HEK293T (cell line): ENCODE data around the gene SELENOH.

Source experiments
- CTCF ChIA-PET: fragments of 350-600 bp; formaldehyde crosslinking; extraction: SDS; loops from one replicate; lab custom pipeline; 2021; ENCODE audit warnings: antibody characterized with exemption, inconsistent platforms; lab: Yijun Ruan, JAX
- POLR2A ChIA-PET: fragments of 350-600 bp; formaldehyde crosslinking; extraction: SDS; loops from one replicate; lab custom pipeline; 2020; ENCODE audit warnings: antibody characterized with exemption, inconsistent platforms; lab: Yijun Ruan, JAX
- DNase-seq: peaks from one replicate; pipeline ENCODE4 v3.0.0; 2012; ENCODE audit warnings: mixed read lengths; ENCODE audit errors: extremely low spot score
- ARNT ChIP-seq: fragments of 450-650 bp; IDR thresholded peaks from 2 replicates; pipeline ENCODE4 v1.6.1; 2017; ENCODE audit warnings: mild to moderate bottlenecking
- BHLHE40 ChIP-seq: fragments of 450-650 bp; IDR thresholded peaks from 2 replicates; pipeline ENCODE4 v1.6.1; 2016; ENCODE audit warnings: mild to moderate bottlenecking, moderate library complexity, borderline replicate concordance
- CTBP1 ChIP-seq: fragments of 450-650 bp; IDR thresholded peaks from 2 replicates; pipeline ENCODE4 v1.6.1; 2016; ENCODE audit warnings: borderline replicate concordance
- ELF4 ChIP-seq: fragments of 450-650 bp; IDR thresholded peaks from 2 replicates; pipeline ENCODE4 v1.6.1; 2017; ENCODE audit warnings: antibody characterized with exemption
- FOXA1 ChIP-seq: fragments of 450-650 bp; IDR thresholded peaks from 2 replicates; pipeline ENCODE4 v1.6.1; 2016; ENCODE audit warnings: mild to moderate bottlenecking
- FOXK2 ChIP-seq: fragments of 450-650 bp; IDR thresholded peaks from 2 replicates; pipeline ENCODE4 v1.6.1; 2016; ENCODE audit warnings: mild to moderate bottlenecking
- FOXM1 ChIP-seq: fragments of 450-650 bp; IDR thresholded peaks from 2 replicates; pipeline ENCODE4 v1.6.1; 2017; ENCODE audit warnings: mild to moderate bottlenecking, borderline replicate concordance
- HDGF ChIP-seq: fragments of 450-650 bp; IDR thresholded peaks from 2 replicates; pipeline ENCODE4 v1.6.1; 2017; ENCODE audit warnings: antibody characterized with exemption, borderline replicate concordance
- L3MBTL2 ChIP-seq: fragments of 450-650 bp; conservative IDR thresholded peaks from 2 replicates; pipeline ENCODE4 v1.6.1; 2016; ENCODE audit warnings: mild to moderate bottlenecking
- LEF1 ChIP-seq: fragments of 450-650 bp; IDR thresholded peaks from 2 replicates; pipeline ENCODE4 v1.6.1; 2017; ENCODE audit warnings: mild to moderate bottlenecking, borderline replicate concordance
- NFRKB ChIP-seq: fragments of 450-650 bp; IDR thresholded peaks from 2 replicates; pipeline ENCODE4 v1.6.1; 2016; ENCODE audit warnings: mild to moderate bottlenecking, moderate library complexity
- SP1 ChIP-seq: fragments of 450-650 bp; IDR thresholded peaks from 2 replicates; pipeline ENCODE4 v1.6.1; 2017
- SUZ12 ChIP-seq: fragments of 450-650 bp; IDR thresholded peaks from 2 replicates; pipeline ENCODE4 v1.6.1; 2016; ENCODE audit warnings: mild to moderate bottlenecking
- TARDBP ChIP-seq: fragments of 450-650 bp; IDR thresholded peaks from 2 replicates; pipeline ENCODE4 v1.6.1; 2016
- ZNF384 ChIP-seq: fragments of 450-650 bp; IDR thresholded peaks from 2 replicates; pipeline ENCODE4 v1.6.1; 2016
- TF ChIP-seq, protein P1 (sequence below): fragments of 450-650 bp; IDR thresholded peaks from 2 replicates; pipeline ENCODE4 v1.6.1; 2016

The SELENOH gene

DNA sequence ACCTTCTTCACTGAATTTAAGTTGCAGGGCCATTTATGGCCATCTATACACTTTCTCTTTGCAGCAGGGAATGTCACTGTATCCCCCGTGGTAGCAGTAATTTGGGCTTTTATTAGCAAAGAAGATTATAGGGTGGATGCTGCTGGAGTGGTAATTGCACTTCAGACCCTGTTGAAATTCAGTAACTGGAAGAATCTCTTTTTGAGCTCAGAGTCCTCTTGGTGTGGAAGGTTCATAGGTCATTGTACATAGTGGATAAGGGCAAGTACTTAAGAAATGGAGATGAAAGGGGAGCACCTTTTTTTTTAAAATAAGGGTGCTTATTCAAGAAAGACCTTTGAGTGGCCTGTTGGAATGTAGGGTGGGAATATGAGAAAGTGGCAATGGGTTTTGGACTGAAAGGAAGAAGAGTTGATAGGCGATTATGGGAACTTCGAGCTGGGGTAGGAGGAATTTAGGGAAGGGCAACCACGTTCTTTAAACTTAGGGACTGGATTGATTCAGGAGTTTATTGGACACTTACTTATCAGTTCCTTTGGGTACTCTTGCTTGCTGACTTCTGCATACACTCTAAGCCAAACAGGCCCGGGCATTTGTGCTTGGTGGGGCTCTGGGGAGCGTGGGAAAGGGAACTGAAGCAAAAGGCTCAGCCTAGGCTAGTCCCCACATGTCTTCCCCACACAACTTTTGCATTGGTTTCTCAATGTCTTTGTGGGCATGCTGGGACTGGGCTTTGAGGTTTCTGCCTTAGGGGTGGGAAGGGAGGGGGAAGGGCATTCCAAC, 46.8 kb downstream of the SELENOH start:
- CTCF ChIA-PET: no interaction called here
- POLR2A ChIA-PET: no interaction called here
- TF ChIP-seq ELF4 (no peak), FOXK2 (no peak), BHLHE40 (no peak), SUZ12 (no peak), TARDBP (no peak), LEF1 (no peak), ZNF384 (no peak), FOXA1 (no peak), L3MBTL2 (no peak), SP1 (no peak), FOXM1 (no peak), NFRKB (no peak), CTBP1 (no peak), HDGF (no peak)
- TF ChIP-seq, protein P1, sequence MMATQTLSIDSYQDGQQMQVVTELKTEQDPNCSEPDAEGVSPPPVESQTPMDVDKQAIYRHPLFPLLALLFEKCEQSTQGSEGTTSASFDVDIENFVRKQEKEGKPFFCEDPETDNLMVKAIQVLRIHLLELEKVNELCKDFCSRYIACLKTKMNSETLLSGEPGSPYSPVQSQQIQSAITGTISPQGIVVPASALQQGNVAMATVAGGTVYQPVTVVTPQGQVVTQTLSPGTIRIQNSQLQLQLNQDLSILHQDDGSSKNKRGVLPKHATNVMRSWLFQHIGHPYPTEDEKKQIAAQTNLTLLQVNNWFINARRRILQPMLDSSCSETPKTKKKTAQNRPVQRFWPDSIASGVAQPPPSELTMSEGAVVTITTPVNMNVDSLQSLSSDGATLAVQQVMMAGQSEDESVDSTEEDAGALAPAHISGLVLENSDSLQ: no peak
- no peak for DNase-seq

DNA sequence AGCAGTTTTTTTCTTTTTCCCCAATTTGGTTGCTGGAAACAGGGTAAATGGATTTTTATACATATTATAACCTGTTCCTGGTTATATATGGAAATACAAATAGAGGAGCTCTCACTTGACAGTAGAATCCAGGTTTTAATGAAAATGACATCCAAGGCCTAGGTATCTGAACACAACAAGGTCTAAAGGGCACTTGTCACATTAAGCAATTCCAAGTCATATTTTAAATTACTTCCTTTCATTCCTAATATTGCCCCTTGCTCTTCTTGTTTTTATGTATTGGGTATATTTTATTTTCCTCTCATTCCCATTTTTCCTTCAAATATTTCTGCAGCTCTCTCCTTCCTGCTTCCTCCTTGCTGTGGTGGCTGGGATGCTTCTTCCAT, 47.4 kb downstream of the SELENOH start:
- TF ChIP-seq ELF4: no peak
- no peak for TF ChIP-seq HDGF
- TF ChIP-seq CTBP1: no peak
- TF ChIP-seq L3MBTL2: no peak
- no peak for TF ChIP-seq FOXK2
- TF ChIP-seq SUZ12: no peak
- TF ChIP-seq ZNF384: no peak
- TF ChIP-seq BHLHE40: no peak
- no peak for TF ChIP-seq FOXA1
- TF ChIP-seq FOXM1: no peak
- POLR2A ChIA-PET: no interaction called here
- no peak for DNase-seq
- CTCF ChIA-PET: no interaction called here

- DNase-seq: no peak
- TF ChIP-seq CTBP1 (no peak), ELF4 (no peak), HDGF (no peak), SP1 (no peak)
- ChIA-PET CTCF (no interaction called here), POLR2A (no interaction called here)
Observed at GRCh38 chr11:57791321-57792059, 50.2 kb downstream of the SELENOH start.

DNA sequence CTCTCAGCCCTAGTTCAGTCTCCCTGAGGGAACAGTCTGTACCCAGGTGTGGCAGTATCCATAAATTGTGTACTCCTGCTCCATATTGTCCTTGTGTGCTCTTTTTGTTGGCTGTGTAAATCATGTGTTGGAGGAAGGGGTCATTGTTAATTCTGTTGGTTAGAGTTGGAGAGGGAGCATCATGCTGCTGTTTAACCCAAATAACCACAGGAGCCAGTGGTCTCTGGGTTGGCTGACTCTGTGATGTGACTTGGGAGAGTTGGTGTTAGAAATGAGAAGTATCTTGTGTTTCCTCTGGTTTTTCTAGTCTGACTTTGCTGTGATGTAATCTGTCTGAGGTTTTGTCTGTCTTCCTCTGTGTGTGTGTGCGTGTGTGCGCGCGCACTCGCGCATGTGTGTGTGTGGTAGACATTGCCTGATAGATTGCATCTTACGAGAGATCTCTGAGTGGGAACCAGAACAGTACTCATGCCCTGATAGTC, 50.8 kb downstream of the SELENOH start:
- POLR2A ChIA-PET: no interaction called here
- no peak for DNase-seq
- no peak for TF ChIP-seq FOXA1
- TF ChIP-seq, protein P1: no peak
- TF ChIP-seq NFRKB: no peak
- TF ChIP-seq HDGF: no peak
- TF ChIP-seq ELF4: no peak
- CTCF ChIA-PET: no interaction called here

- ChIA-PET CTCF (no interaction called here), POLR2A (no interaction called here)
- no peak for TF ChIP-seq NFRKB
- no peak for TF ChIP-seq FOXK2
- no peak for TF ChIP-seq SP1
- no peak for TF ChIP-seq FOXM1
- TF ChIP-seq SUZ12: no peak
- no peak for TF ChIP-seq TARDBP
- TF ChIP-seq ZNF384: no peak
- TF ChIP-seq CTBP1: no peak
- TF ChIP-seq BHLHE40: no peak
- no peak for TF ChIP-seq LEF1
- TF ChIP-seq ARNT: no peak
- TF ChIP-seq, protein P1: no peak
- TF ChIP-seq L3MBTL2: no peak
- TF ChIP-seq ELF4: no peak
- TF ChIP-seq HDGF: no peak
- no peak for TF ChIP-seq FOXA1
- DNase-seq: no peak
Observed at GRCh38 chr11:57792870-57793269, 51.6 kb downstream of the SELENOH start.
